WI38 (cell line): ENCODE results near the gene SNED1.

Experiments used
- H3K4me3 ChIP-seq: 2 replicates; pipeline ENCODE4 v1.5.1; 2011; ENCODE audit warnings: low read depth, mild to moderate bottlenecking, control low read depth, low read length
- CTCF ChIP-seq: IDR thresholded peaks from 2 replicates; pipeline ENCODE4 v1.5.1; 2012; ENCODE audit warnings: low read depth, mild to moderate bottlenecking, control low read depth, low read length

Gene SNED1

GRCh38 chr2:241111440-241111805 is 113.0 kb downstream of the SNED1 start:
- no peak overlapping the region for H3K4me3 ChIP-seq
- TF ChIP-seq CTCF: no peak

- no peak for TF ChIP-seq CTCF
- no peak overlapping the region for H3K4me3 ChIP-seq
Observed at GRCh38 chr2:241112046-241112445, 113.6 kb downstream of the SNED1 start.

GRCh38 chr2:241112592-241112991 is 114.2 kb downstream of the SNED1 start:
- TF ChIP-seq CTCF: no peak
- no peak overlapping the region for H3K4me3 ChIP-seq

- no peak overlapping the region for H3K4me3 ChIP-seq
- TF ChIP-seq CTCF: no peak
Observed at GRCh38 chr2:241114836-241115235, 116.4 kb downstream of the SNED1 start.

GRCh38 chr2:241115361-241115760 is 116.9 kb downstream of the SNED1 start:
- no peak overlapping the region for H3K4me3 ChIP-seq
- TF ChIP-seq CTCF: no peak

GRCh38 chr2:241116606-241117560 is 118.5 kb downstream of the SNED1 start:
- no peak for TF ChIP-seq CTCF

GRCh38 chr2:241118737-241119505 is 120.5 kb downstream of the SNED1 start:
- no peak overlapping the region for H3K4me3 ChIP-seq
- no peak for TF ChIP-seq CTCF

More at GRCh38 chr2:241116606-241117560, 118.5 kb downstream of the SNED1 start:
- H3K4me3 ChIP-seq: no peak overlapping the region
